NCI-H2196 treated with DMSO at 0.1 percent for 48 hours (cell line): ENCODE data around the gene GNG13.
"Not testable (repeated sequence)": the region's sequence is repeated elsewhere in the genome, so short reads cannot be mapped to it uniquely, and the experiment has no call there.

Source experiments
- DNase-seq: peaks from one replicate; lab custom pipeline; 2025; ENCODE audit not compliant: unreplicated experiment; lab: John Stamatoyannopoulos, UW

The GNG13 gene

DNA sequence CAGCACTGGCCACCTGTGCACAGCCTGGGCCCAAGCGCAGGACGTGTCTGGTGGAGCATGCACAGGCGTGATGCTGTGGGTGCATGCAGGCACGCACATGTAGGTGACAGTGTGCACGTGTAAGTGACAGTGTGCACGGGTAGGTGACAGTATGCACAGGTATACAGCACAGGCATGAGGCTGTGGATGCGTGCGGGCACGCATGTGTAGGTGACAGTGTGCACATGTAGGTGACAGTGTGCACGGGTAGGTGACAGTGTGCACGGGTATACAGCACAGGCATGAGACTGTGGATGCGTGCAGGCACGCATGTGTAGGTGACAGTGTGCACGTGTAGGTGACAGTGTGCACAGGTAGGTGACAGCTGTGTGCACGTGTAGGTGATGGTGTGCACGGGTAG is 20.2 kb downstream of the GNG13 start:
- DNase-seq = no peak

DNA sequence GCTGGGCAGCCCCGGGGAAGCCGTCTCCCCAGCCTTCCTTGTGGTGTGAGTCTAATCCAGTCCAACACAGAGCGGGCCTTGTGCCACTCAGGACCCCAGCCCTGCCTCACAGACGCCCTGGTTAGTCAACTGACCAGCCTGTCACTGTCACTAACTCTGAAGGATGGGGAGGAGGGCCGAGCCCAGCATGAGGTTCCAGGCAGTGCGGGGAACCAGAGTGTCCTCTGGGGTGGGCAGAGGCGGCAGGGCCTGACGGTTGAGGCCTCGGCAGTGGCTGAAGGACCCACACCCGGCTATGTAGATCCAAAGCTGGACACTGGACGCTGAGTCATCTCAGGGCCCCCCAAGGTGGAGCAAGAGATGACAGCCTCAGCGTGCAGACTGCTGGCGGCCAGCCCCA is 21.0 kb downstream of the GNG13 start:
- DNase-seq = no peak

DNA sequence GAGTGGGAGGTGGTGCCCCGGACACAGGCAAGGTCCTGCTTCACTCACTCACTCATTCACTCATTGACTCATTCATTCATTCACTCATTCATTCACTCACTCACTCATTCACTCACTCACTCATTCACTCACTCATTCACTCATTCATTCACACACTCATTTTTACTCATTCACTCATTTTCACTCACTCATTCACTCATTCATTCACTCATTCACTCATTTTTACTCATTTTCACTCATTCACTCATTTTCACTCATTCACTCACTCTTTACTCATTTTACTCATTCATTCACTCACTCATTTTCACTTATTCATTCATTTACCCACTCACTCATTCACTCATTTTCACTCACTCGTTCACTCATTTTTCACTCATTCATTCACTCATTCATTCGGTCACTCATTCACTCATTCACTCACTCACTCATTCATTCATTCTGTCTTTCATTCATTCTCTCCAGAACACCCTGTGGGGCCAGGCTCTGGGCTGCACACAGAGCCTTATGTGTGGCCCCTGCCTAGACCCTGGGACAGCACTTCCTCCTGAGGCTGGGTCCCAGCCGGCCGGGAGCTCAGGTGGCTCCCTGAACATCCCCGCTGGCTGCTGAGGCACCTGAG is 21.5 kb downstream of the GNG13 start:
- no peak for DNase-seq

DNA sequence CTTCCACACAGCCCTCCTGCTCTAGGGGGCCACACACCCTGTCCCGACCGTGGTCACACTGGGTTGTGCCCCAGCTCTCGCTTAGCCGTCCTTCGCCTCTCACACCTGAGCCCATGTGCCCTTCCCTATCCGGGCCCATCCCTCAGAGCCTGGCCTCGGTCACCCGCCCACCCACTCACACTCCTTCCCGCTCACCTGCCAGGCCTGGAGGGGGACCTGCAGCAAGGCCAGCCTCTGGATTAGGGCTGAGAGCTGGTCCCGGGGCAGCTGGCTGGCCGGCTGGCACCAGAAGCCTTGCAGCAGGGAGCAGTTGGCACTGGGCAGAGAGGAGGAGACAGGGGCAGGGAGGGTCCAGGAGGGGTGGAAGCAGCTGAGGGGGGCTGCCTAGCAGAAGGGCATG is 22.1 kb downstream of the GNG13 start:
- DNase-seq = no peak

DNA sequence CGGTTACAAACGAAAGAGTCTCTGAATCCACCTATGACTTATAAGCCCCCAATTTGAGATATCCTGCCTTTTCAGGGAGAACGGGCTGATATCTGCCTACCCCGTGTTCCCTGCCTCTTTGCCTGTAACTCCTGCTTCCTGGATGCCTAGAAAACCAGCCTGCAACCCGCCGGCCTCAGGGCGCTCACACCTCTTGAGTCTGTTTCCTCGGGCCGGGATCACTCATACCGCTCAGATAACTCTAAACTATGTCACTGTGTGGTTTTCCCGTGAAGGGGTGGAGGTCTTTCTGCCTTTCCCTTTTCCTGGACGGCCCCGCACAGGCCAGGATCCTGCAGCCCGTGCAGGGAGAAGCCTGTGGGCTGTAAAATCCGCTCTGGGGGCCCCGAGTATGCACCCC is 22.7 kb downstream of the GNG13 start:
- DNase-seq = no peak

DNA sequence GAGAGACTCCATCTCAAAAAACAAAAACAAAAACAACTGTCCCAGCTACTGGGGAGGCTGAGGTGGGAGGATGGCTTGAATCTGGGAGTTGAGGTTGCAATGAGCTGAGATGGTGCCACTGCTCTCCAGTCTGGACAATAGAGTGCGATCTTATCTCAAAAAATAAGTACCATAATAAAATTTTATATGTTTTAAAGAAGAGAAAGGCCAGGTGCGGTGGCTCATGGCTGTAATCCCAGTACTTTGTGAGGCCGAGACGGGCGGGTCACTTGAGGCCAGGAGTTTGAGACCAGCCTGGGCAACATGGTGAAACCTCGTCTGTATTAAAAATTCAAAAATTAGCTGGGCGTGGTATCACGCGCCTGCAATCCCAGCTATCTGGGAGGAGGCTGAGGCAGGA is 23.7 kb downstream of the GNG13 start:
- DNase-seq = no peak

DNA sequence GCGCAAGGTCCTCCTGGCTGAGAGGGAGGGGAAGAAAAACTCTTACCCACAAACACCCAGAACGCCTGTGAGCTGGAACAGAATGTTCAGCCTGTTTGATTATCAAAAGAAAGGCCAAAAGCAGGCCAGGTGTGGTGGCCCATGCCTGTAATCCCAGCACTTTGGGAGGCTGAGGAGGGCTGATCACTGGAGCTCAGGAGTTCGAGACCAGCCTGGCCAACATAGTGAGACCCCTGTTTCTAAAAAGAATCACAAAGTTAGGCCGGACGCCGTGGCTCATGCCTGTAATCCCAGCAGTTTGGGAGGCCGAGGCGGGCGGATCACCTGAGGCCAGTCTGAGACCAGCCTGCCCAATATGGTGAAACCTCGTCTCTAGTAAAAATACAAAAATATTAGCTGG is 24.2 kb downstream of the GNG13 start:
- not testable (repeated sequence) for DNase-seq

DNA sequence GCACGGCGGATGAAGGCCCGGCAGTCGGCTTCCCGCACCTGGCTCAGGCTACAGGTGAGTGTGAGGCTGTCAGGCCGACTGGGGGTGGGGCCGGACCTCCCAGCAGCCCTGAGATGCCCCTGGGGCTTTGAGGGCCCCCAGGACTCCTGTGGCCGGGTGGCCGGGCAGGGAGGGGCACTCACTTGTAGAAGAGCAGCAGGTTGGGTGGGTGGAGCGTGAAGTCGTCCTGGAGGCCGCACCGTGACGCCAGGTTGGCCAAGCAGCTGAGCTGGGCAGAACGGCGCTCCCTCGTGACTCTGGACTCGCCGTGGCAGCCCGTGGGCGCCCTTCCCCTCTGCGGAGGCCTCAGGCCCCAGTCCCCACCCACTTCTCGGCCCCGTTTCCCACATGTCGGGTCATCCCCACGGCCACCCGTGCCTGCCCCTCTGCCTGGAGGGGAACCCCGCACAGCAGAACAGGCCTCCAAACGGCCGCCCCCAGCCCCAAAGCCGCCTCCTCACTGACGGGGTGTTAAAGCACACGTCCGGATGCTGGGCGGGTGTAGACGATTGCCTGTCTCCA is 25.2 kb downstream of the GNG13 start:
- DNase-seq = no peak

DNA sequence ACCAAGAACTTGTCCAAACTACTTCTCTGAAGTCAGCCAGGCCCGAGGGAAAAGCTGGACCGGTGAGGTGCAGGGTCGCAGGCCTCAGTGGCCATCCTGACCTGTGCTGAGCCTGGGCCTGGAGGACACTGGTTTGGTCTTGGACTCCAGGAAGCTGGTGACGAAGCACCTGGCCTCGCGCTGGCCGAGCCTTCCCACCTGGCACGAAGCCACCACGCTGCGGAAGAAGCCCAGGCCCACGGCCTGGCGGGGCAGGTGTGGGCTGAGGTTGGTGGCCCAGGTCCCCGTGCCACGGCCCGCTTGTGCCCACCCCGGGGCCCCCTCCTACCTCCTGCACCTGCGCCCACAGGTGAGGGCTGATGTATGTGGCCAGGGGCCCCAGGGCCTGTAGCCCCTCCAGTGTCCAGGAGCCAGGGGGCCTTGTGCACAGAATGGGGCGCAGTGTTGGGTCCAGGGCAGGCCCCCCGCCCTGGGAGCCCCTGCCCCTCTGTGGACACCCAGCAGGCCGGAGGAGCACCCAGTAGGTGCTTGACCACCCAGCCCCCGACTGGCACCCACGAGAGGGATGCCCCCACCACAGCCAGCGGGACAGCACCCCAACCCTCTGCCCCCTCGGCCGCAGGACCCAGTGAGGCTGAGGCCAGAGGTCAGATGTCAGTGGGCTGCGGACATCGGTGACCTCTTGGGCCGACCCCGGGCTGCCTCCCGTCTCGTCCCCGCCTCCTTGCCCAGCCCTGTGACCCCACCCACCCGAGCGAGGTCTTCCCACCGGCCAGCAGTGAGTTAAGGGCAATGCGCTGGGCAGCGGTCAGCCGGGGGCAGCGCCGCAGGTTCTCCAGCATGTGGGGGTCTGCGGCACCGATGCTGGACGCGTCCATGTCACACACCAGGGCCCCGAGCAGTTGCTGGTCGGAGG is 26.2 kb downstream of the GNG13 start:
- no peak for DNase-seq

DNA sequence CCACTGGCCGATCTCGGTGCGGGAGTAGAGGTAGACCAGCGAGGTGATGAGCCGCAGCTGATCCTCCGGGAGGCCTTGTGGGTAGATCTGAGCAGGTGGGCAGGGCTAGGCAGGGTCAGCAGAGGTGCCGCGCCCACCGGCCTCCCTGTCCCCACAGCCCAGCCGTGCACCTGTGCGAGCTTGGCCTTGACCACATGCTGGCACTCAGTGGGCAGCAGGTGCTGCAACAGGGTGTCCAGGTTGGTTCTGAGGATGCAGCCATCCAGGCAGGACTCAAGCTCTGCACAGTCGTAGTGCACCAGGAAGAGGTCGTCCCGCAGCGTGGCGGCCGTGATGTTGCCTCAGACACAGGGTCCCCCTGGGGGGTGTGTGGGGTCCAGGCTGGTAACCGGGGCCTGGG is 27.6 kb downstream of the GNG13 start:
- no peak for DNase-seq

DNA sequence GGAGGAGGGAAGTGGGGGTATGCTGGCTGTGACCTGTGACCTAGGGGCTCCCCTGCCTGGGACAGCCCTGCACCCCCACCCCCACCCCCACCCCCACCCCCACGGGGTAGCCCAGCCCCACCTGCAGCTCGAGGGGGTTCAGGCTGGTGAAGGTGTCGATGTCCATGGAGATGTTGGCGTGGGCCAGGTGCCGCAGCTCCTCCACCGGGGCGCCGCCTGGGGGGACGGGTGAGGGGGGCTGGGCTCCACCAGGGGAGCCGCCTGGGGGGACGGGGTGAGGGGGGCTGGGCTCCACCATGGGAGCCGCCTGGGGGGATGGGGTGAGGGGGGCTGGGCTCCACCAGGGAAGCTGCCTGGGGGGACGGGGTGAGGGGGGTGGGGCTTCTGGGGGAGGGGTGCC is 30.1 kb downstream of the GNG13 start:
- DNase-seq = no peak

DNA sequence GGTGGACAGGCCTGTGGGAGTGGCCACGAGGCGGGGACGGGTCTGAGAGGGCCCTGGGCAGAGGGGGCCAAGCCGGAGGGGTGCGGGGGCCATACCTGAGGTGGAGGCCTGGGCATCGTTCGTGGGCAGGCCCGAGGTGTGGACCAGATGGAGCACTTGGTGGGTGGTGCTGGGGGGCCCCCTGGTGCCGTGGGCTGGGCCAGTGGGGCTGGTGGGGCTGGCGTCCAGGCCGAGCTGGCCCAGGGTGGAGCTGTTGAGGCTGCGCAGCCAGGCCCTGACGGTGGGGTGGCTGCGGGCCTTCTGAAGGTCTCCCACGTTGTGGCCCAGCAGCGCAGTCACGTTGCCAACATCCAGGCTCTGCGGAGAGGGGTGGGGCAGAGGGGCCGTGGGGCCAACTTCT is 30.6 kb downstream of the GNG13 start:
- no peak for DNase-seq

DNA sequence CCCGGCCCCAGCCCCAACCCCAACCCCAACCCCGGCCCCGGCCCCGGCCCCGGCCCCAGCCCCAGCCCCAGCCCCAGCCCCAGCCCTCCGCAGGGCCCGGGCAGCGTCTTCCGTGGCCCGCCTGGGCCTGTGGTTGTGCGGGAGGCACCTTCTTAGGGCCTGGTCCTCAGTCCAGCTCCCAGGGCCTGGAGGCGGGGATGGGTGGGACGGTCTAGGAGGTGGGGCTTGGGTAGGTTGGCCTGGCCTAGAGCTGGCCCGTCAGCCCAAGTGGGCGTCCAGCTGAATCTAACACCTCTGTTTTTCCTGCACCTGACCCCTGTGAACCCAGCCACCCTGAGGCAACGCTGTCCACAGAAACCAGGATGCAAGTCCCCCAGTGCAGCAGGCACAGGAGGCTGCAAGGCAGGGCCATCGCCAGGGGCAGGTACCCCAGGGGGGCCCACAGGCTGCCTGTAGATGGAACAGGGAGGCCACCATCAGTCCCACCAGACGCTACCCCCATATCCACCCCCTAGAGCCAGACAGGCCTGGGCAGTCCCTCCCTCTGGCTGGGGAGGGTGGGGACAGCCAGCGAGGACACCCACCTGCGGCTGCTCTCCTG is 31.2 kb downstream of the GNG13 start:
- no peak for DNase-seq

DNA sequence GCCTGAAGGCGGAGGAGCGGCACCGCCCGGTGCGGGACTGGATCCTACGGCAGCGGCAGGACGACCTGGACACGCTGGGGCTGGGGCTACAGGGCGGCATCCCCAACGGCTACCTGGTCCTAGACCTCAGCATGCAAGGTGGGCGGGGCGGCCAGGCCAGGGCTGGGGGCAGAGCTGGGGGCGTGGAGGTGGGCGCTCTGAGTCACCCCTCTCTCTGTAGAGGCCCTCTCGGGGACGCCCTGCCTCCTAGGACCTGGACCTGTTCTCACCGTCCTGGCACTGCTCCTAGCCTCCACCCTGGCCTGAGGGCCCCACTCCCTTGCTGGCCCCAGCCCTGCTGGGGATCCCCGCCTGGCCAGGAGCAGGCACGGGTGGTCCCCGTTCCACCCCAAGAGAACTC is 32.1 kb downstream of the GNG13 start:
- no peak for DNase-seq

DNA sequence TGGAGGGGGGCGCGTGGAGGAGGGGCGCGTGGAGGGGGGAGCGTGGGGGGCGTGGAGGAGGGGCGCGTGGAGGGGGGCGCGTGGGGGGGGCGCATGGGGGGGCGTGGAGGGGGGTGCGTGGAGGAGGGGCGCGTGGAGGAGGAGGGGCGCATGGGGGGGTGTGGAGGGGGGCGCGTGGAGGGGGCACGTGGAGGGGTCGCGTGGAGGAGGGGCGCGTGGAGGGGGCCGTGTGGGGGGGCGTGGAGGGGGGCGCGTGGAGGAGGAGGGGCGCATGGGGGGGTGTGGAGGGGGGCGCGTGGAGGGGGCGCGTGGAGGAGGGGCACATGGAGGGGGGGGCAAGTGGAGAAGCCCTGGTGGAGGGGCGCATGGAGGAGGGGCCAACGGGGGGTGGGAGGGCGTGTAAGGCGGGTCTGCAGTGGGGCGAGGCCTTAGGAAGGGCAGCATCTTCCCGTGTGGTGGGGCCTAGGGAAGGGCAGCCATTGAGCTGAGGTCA is 32.7 kb downstream of the GNG13 start:
- no peak for DNase-seq

DNA sequence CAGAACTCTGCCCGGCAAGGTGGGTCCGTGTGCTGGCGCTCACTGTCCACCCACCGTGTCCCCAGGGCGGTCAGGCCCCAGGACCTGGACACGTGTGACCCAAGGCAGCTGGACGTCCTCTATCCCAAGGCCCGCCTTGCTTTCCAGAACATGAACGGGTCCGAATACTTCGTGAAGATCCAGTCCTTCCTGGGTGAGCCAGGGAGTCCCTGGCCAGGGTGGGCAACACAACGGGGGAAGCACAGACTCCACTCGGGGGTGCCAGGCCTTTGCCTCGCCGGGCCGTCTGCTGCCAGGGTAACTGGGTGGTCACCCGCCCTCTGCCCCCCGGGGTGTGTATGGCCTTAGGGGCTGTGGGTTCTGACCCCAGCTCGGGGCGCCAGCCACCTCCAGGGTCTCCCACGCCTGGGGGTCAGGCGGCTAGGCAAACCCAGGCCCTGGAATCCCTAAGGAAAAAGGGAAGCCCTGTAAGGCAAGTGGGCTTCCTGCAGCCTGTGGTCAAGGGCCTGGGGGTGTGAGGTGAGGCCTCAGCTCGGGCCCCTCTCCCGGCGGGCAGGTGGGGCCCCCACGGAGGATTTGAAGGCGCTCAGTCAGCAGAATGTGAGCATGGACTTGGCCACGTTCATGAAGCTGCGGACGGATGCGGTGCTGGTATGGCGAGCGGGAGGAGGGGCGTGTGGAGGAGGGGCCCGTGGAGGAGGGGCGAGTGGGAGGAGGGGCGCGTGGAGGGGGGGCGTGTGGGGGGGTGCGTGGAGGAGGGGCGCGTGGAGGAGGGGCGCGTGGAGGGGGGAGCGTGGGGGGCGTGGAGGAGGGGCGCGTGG is 33.5 kb downstream of the GNG13 start:
- no peak for DNase-seq

DNA sequence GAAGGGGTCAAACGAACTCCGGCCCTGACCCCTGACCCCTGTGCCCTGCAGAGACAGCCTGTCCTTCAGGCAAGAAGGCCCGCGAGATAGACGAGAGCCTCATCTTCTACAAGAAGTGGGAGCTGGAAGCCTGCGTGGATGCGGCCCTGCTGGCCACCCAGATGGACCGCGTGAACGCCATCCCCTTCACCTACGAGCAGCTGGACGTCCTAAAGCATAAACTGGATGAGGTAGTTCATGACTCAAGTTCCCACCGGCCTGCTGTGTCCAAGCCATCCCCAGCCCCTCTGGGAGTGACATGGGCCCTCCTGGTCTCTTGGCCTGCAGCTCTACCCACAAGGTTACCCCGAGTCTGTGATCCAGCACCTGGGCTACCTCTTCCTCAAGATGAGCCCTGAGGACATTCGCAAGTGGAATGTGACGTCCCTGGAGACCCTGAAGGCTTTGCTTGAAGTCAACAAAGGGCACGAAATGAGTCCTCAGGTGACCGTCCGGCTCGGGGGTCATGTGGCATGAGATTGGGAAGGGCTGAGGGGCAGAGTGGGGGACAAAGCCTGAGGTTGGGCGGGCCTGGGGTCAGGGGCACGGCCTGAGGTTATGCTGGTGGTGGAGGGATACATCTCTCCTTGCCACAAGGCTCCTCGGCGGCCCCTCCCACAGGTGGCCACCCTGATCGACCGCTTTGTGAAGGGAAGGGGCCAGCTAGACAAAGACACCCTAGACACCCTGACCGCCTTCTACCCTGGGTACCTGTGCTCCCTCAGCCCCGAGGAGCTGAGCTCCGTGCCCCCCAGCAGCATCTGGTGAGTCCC is 34.3 kb downstream of the GNG13 start:
- DNase-seq = no peak

DNA sequence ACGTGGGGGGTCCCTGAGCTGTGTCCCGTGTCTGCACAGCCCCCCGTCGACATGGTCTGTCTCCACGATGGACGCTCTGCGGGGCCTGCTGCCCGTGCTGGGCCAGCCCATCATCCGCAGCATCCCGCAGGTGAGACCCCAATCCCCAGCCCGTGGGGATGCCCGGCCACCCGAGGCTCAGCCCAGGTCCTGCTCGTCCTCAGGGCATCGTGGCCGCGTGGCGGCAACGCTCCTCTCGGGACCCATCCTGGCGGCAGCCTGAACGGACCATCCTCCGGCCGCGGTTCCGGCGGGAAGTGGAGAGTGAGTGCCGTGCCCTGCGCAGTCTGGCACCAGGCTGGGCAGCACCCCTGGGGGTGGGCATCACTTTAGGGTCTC is 35.1 kb downstream of the GNG13 start:
- DNase-seq = no peak

DNA sequence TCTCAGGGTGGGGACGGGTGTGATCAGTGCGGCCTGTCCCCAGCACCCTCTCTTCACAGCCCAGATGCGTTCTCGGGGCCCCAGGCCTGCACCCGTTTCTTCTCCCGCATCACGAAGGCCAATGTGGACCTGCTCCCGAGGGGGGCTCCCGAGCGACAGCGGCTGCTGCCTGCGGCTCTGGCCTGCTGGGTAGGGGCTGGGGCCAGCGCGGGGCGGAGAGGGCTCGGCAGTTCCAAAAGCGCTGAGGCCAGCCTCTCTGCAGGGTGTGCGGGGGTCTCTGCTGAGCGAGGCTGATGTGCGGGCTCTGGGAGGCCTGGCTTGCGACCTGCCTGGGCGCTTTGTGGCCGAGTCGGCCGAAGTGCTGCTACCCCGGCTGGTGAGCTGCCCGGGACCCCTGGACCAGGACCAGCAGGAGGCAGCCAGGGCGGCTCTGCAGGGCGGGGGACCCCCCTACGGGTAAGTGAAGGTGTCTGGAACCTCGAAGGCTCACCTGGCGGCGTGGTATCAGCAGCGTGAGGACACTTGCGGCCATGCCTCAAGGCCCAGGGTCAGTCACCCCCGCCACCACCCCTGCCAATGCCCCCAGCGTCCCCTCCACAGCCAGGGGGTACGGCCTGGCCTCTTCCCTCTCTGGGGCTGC is 35.6 kb downstream of the GNG13 start:
- no peak for DNase-seq
